HEK293 (cell line): ENCODE measurements around the gene TEX13D.

Experiments
- CTCF ChIP-seq: fragments of 450-650 bp; formaldehyde crosslinking; IDR thresholded peaks from 2 replicates; pipeline ENCODE4 v1.5.1; 2016; ENCODE audit warnings: missing biosample characterization, missing genetic modification characterization
- ZNF677 ChIP-seq: fragments of 450-650 bp; IDR thresholded peaks from 2 replicates; pipeline ENCODE4 v1.5.0; 2018; ENCODE audit warnings: missing biosample characterization, mild to moderate bottlenecking, missing genetic modification characterization, moderate library complexity

GRCh38 chrX:124293810-124294209 is 38.6 kb upstream of the TEX13D start:
- TF ChIP-seq ZNF677 (tag by site-specific recombination) = no peak
- no peak for TF ChIP-seq CTCF (tag by site-specific recombination)
